ENCODE measurements around the gene UTP18.
"Not testable (repeated sequence)": the region's sequence is repeated elsewhere in the genome, so short reads cannot be mapped to it uniquely, and the experiment has no call there.

Gene UTP18

GRCh38 chr17:51260237-51261023, at the start of gene UTP18:
Gene UTP18, plus strand, starts transcription at chr17:51260546. Its CDS starts 39 bp downstream, at chr17:51260585.
- DNase-seq, result peak; percentile 94

- no peak for DNase-seq
Measured at GRCh38 chr17:51214920-51215319, 45.4 kb upstream of the UTP18 start.

- DNase-seq, result no peak
Measured at GRCh38 chr17:51217946-51218345, 42.4 kb upstream of the UTP18 start.

- DNase-seq, result no peak
Measured at GRCh38 chr17:51221322-51221721, 39.0 kb upstream of the UTP18 start.

- DNase-seq, result no peak
Measured at GRCh38 chr17:51224402-51225262, 35.7 kb upstream of the UTP18 start.

GRCh38 chr17:51225523-51225922, 34.8 kb upstream of the UTP18 start:
- not testable (repeated sequence) for DNase-seq

- DNase-seq, result no peak
Measured at GRCh38 chr17:51228161-51228560, 32.2 kb upstream of the UTP18 start.

GRCh38 chr17:51229889-51230288, 30.5 kb upstream of the UTP18 start:
- DNase-seq, result no peak

GRCh38 chr17:51230306-51230705, 30.0 kb upstream of the UTP18 start:
- no peak for DNase-seq

GRCh38 chr17:51231999-51232398, 28.3 kb upstream of the UTP18 start:
- DNase-seq, result no peak

GRCh38 chr17:51234162-51234561, 26.2 kb upstream of the UTP18 start:
- DNase-seq, result no peak

- DNase-seq, result no peak
Measured at GRCh38 chr17:51238255-51238887, 22.0 kb upstream of the UTP18 start.

- DNase-seq, result no peak
Measured at GRCh38 chr17:51240275-51240674, 20.1 kb upstream of the UTP18 start.

GRCh38 chr17:51244041-51244440, 16.3 kb upstream of the UTP18 start:
- DNase-seq, result no peak

- no peak for DNase-seq
Measured at GRCh38 chr17:51245535-51245934, 14.8 kb upstream of the UTP18 start.

- no peak for DNase-seq
Measured at GRCh38 chr17:51250314-51250840, 10.0 kb upstream of the UTP18 start.

GRCh38 chr17:51251010-51251409, 9.3 kb upstream of the UTP18 start:
- no peak for DNase-seq

- DNase-seq, result no peak
Measured at GRCh38 chr17:51255673-51256072, 4.7 kb upstream of the UTP18 start.

GRCh38 chr17:51256101-51256500, 4.2 kb upstream of the UTP18 start:
- DNase-seq, result no peak

GRCh38 chr17:51257150-51258081, 2.9 kb upstream of the UTP18 start:
- DNase-seq, result no peak

- DNase-seq, result no peak
Measured at GRCh38 chr17:51258756-51259563, 1.4 kb upstream of the UTP18 start.
